HG03442 (cell line): ENCODE measurements around the gene MPPED1.

Experiments used
- ATAC-seq: cut with Tn5 transposase; IDR thresholded peaks from one replicate; pipeline ENCODE4 v1.9.1; 2021; ENCODE audit warnings: mild to moderate bottlenecking, moderate library complexity; ENCODE audit not compliant: unreplicated experiment

Gene MPPED1

DNA sequence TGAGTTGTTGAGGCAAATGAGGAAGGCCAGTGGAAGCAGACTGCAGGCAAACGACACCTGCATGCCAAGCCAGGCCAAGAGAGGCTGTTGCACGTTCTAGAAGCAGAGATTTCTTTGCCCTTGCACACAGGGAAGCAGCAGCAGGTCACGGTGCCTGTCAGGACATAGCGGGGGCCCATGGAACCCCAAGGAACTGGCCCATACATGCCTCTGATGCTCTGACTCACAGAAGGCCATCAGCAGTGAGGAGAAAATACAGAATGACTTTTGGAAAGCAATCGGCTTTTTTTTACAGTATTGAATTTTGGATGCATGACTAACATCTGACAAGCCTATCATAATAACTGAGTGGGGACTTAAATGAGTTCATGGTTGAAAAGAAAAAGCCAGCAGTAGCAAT is 123.9 kb downstream of the MPPED1 start:
- no peak for ATAC-seq

- no peak for ATAC-seq
Observed at GRCh38 chr22:43537019-43537585, 125.3 kb downstream of the MPPED1 start.

DNA sequence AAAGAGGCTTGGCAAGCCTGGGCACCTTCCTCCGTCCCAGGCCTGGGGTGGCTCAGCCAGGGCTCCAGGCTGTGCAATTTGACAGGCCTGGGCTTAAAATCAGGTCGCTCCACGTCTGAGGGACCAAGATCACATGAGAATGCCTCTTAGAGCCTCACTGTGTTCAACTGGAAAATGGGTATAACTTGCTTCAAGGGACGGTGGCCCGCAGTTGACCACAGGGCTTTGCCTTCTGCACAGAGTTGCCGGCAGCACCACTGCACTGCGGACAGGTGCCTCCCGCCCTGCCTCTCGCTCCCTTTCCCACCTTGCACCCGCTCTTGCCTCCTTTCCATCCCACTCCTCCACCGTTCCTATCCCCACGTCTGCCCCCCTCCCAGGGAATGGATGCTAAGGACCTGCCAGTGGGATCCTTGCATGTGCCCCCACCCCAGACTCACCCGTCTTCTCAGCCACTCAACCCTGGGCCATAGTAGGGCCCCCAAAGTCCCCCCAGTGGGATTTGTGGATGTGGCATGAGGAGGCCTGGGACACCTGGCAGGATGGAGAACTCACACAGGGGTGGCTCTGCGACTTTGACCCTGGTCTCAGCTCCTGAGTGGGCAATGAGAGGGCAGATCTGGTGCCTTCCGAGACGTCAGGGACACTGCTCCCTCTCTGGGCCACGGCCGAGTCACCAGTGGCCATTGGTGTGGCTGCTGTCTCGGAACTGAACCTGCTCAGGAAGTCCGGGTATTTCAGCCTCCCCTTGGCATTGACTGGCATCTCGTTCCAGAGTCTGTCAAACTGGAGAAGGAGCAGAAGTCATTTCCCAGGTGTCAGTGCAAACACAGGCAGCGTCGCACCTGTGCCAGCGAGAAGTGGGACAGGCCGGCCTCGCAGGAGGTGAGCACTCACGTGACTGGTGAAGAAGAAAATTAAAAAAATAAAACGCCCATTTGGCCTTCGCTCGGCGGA is 128.0 kb downstream of the MPPED1 start:
- no peak for ATAC-seq

- no peak for ATAC-seq
Observed at GRCh38 chr22:43540529-43540923, 128.7 kb downstream of the MPPED1 start.

- ATAC-seq, result no peak
Observed at GRCh38 chr22:43541022-43541421, 129.2 kb downstream of the MPPED1 start.

- no peak for ATAC-seq
Observed at GRCh38 chr22:43541462-43542407, 129.9 kb downstream of the MPPED1 start.

DNA sequence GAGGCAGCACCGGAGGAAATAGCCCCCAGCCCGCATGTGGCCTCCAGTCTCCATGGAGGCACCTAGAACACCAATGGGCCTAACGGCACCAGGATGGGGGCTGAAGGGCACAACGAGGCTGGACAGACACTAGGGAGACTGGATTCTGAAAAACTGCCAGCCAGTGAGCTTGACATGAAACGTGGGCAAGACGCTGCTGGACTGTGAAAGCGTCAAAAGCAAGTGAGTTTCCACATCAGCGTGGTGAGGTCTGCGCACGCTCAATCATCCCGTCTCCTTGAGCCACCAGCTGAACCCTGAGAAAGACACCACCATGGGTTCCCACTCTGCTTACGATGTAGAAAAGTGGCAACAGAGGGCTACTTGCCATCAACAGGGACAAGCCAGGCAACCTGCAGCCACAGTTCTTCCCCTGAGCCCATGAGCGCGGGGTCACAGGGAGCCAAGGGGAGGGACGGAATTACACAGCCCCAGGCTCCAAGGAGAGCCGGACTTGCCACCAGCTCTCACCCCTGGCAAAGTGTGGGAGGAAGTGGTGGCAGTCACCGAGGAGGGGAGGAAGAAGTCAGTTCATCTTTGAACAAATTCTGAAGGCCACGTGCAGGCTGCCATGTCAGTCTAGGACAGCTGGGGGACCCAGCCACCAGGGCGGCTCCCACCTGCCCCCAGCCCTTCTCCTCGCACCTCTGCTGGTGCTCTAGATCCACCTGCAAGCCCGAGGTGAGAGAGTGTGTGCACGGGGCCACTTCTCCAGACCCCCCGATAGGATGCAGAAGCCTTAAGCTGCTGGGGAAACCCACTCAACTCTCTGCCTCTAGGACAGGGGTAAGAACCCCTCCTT is 131.1 kb downstream of the MPPED1 start:
- no peak for ATAC-seq

GRCh38 chr22:43543522-43544288 is 131.9 kb downstream of the MPPED1 start:
- no peak for ATAC-seq

- ATAC-seq, result no peak
Observed at GRCh38 chr22:43544289-43544673, 132.5 kb downstream of the MPPED1 start.

DNA sequence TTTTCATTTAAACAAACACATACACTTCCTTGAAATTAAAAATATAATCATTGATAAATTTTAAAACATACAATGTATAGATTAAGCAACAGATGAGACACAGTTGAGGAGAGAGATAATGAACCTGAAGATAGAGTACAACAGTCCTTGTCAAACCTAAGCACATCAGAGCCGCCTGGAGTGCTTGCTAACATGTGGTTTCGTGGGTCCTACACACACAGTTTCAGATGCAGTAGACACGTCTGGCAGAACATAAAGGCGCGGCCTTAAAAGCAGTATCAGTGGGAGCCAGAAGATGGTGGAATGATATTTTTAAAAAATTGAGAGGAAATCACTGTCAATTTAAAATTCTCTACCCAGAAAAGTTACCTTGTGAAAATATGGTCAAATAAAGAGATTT is 134.4 kb downstream of the MPPED1 start:
- ATAC-seq, result no peak

- ATAC-seq, result no peak
Observed at GRCh38 chr22:43550024-43550620, 138.3 kb downstream of the MPPED1 start.

GRCh38 chr22:43550672-43551071 is 138.9 kb downstream of the MPPED1 start:
- no peak for ATAC-seq

GRCh38 chr22:43553451-43554258 is 141.8 kb downstream of the MPPED1 start:
- no peak for ATAC-seq

DNA sequence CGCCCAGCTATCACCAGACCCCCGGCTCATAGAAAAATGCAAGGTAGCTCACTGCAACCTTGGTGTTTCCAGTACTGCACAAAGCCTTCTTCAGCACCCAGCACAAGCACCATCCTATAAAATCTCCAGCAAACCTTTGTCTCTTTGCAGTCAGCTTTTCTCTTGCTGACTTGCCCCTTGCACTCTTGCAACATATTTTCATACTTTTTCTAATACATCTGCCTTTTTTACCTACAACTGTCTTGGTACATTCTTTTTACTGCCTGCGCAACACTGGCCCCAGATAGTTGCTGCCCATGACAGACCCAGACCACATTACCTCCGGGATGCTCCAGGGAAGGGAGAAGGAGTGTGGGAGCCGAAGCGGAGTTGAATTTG is 142.4 kb downstream of the MPPED1 start:
- ATAC-seq, result no peak

- no peak for ATAC-seq
Observed at GRCh38 chr22:43554694-43555365, 143.0 kb downstream of the MPPED1 start.

GRCh38 chr22:43555561-43556515 is 144.0 kb downstream of the MPPED1 start:
- no peak for ATAC-seq
